ENCODE data around the gene SUPT4H1.

The SUPT4H1 gene

DNA sequence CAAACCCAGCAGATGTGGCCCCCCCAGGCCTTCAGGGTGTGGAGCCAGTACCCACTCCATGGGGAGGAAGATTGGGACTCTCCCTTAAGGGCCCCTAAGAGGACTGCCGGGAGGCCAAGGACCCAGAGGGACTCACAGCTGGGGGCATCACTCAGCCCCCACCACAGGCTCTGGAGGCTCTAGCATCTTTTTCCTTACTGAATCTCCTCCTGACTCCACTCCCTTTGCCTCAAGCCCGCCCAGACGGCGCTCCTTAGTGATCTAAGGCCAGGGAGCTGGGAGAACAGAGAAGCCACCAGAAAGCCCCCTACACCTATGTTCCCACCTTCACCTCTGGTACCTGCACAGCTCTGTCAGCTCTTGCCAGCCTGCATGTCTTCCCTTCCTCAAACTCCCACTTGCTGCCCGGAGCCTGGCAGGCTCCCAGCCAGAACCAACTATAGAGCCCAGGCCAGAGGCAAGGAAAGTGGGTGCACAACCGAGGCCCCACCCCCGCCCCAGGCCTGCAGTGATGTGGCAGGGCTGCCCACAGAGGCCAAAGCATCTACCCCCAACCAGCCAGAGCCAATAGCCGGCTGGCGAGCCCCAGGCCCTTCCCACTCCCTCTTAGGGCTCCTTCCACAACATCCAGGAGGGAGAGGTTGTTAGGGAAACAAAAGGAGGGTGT is 48.9 kb downstream of the SUPT4H1 start:
- no peak for DNase-seq

DNA sequence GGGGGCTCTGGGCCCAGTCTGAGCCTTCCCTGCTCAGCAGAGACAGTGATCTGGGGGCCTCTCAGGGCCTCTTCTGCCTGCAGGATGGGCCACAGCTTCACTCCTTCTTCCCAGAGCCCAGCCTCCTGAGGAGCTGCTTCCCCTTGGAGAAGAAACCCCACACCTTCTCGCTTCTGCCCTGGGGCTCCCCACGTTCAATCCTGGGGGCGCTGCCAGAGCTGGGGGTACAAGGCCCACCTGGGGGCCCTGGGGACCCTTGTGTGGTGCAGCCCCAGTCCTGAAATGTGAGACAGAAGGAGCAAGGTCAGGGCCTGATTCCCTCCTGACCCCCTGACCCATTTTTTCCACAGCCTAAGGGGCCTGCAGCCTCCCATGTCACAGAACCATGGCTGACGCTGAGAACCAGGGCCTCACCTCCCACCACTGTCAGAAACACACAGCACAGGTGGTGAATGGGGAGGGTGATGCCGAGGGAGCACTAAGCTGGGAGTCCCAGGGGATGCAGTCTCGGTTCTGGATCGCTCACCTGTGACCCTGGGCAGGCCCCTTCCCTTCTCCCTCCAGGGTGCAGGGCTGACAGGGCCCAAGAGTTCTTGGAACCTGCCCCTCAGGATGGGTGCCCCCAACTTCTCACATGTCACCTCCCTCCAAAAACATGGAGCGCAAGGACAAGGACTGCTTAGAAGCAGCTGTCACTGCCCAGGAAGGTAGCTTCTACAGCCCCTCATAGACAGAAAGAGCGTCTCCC is 49.7 kb downstream of the SUPT4H1 start:
- DNase-seq = no peak

DNA sequence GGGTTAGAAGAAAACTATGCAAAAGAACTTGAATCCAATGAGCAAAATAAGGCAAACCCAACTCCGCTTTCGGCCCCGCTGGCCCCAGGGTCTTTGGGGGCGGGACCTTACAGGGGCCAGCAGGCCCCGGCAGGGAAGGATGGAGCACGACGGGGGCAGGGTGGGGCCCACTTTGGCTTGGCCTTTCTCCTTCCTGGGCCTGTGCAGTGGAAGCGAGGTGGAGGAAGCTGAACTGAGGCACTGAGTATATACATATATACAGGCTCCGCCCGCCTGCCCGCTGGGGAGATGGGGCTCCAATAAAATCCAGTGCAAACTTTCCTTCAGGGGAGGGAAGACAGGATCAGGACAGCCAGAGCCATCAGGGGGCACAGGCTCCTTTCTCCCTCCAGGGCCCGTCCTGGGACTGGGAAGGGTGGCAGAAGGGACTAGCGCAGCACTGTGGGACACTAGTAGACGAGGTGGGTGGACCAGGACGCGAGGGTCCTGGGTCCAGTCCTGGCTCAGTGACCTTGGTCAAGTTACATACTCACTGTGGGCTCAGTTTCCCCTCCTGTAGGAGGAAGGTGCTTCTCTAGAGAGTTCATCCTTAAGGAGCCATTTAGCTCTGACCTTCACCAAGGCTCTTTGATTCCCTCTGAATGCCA is 50.4 kb downstream of the SUPT4H1 start:
- DNase-seq = no peak

DNA sequence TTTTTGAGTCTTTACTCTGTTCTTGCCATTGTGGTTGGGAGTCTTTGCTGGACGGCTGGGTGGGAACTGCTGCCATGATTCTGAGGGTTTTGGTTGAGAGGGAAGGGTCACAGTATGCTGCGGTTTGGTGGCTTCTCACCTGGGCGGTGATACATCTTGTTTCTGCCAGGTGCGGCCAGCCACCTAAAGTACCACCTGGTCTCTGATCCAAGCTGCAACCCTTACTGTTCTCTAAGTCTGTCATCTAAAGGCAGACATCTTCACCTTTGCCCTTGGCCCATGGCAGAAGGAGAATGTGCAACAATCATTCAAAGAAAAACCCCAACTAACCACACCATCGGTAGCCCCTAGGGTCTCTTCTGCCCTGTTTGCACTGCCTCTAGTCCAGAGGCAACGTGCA is 51.7 kb downstream of the SUPT4H1 start:
- no peak for DNase-seq

Measured in activated effector memory CD4-positive, alpha-beta T cell treated with Interleukin-2 at 50 U/mL for 16 hours (primary cell).